ENCODE data around the gene RFPL2. TPM values are rescaled to one million over a fixed set of nuclear protein-coding genes. Genes with fewer than 3 reads are reported as not detected.
"Not testable (repeated sequence)": the region's sequence is repeated elsewhere in the genome, so short reads cannot be mapped to it uniquely, and the experiment has no call there.

Gene RFPL2
- total RNA-seq, 6 donors from 2014 or later: 0.49 TPM; not detected in 5

DNA sequence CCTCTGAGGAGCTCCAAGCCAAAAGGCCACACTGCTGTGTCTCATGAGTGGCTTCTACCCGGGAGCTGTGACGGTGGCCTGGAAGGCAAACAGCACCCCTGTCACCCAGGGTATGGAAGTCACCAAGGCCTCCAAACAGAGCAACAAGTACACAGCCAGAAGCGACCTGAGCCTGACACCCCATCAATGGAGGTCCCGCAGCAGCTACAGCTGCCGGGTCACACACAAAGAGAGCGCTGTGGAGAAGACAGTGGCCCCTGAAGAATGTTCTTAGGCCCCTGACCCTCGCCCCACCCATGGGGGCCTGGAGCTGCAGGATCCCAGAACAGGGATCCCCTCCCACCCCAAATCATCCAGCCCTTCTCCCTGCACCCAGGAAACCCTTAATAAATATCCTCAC, 4.9 kb downstream of the RFPL2 start:
- Histone ChIP-seq H3K9me3 (no peaks in the 10 kb centered on the region), H3K4me1 (peaks cover 13 to 26% (median 17%) of the 10 kb centered on the region in 4 donors), H3K27ac (no peak overlapping the region), H3K4me3 (no peak overlapping the region), H3K27me3 (peaks cover 0 to 19% (median 6%) of the 10 kb centered on the region in 4 donors), H3K36me3 (no peaks in the 10 kb centered on the region)
- ATAC-seq (ENCODE audit: low FRiP score in 2 of 2) (no peak), DNase-seq (no peak)
- WGBS, 2 donors: 85 to 100% methylated on average over 1 to 7 of the region's 7 CpGs
- TF ChIP-seq, protein P1, sequence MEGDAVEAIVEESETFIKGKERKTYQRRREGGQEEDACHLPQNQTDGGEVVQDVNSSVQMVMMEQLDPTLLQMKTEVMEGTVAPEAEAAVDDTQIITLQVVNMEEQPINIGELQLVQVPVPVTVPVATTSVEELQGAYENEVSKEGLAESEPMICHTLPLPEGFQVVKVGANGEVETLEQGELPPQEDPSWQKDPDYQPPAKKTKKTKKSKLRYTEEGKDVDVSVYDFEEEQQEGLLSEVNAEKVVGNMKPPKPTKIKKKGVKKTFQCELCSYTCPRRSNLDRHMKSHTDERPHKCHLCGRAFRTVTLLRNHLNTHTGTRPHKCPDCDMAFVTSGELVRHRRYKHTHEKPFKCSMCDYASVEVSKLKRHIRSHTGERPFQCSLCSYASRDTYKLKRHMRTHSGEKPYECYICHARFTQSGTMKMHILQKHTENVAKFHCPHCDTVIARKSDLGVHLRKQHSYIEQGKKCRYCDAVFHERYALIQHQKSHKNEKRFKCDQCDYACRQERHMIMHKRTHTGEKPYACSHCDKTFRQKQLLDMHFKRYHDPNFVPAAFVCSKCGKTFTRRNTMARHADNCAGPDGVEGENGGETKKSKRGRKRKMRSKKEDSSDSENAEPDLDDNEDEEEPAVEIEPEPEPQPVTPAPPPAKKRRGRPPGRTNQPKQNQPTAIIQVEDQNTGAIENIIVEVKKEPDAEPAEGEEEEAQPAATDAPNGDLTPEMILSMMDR (IDR thresholded peaks at IDR 0.05): no peak
- no peak for TF ChIP-seq POLR2A (IDR thresholded peaks at IDR 0.05)
- no peak for TF ChIP-seq POLR2AphosphoS5 (IDR thresholded peaks at IDR 0.05)
- no peak for TF ChIP-seq EP300 (IDR thresholded peaks at IDR 0.05)

DNA sequence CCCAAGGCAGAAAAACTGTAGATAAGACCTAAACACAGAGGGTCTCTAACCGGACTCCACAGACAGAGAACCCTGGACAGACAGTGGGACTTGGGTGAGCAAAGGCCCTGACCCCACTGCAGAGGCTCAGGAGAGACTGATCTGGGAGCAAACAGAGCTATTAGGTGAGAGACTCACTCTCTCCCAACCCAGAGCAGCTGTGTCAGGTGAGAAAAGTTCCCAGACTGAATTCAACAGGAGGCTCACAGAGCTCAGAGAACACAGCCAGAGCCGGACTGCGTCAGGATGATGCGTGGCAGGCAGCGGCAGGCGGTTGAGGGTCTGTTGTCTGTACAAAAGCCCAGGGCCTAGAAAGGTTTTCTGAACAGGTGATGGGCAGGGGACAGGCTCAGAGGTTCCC, 5.5 kb downstream of the RFPL2 start:
- TF ChIP-seq, protein P1 (IDR thresholded peaks at IDR 0.05): no peak
- TF ChIP-seq POLR2A (IDR thresholded peaks at IDR 0.05) (no peak), POLR2AphosphoS5 (IDR thresholded peaks at IDR 0.05) (no peak), EP300 (IDR thresholded peaks at IDR 0.05) (no peak)
- H3K4me3 ChIP-seq: no peak overlapping the region
- H3K27ac ChIP-seq: no peak overlapping the region
- H3K27me3 ChIP-seq: peaks cover 0 to 17% (median 6%) of the 10 kb centered on the region in 4 donors
- H3K9me3 ChIP-seq: no peaks in the 10 kb centered on the region
- no peaks in the 10 kb centered on the region for H3K36me3 ChIP-seq
- 90 to 97% methylated on average over 6 of the region's 6 CpGs for WGBS, 2 donors
- no peak for DNase-seq
- no peak for ATAC-seq (ENCODE audit: low FRiP score in 2 of 2)
- peaks cover 13 to 22% (median 17%) of the 10 kb centered on the region in 4 donors for H3K4me1 ChIP-seq

DNA sequence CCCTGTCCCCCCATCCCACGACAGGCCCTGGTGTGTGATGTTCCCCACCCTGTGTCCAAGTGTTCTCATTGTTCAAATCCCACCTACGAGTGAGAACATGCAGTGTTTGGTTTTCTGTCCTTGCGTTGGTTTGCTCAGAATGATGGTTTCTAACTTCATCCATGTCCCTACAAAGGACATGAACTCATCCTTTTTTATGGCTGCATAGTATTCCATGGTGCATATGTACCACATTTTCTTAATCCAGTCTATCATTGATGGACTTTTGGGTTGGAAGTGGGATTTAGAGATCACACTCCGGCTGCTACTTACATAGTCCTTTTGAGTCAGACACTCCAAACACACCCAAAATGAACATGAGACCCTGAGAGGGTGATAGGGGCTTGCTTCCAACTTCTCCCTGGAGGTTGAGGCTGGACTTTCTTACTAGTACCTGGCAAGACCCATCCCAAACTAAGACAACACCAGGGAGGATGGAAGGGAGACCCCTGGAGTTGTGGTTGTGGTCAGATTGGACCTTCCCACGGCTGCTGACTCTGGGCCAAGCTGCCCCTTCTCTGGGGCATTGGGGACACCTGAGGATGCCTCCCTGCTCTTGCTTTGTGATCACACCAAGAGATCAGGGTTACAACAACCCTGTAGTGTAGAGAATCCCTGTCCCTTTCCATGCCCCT, 7.2 kb downstream of the RFPL2 start:
- not testable (repeated sequence) for H3K4me3 ChIP-seq; H3K4me1 ChIP-seq; H3K27me3 ChIP-seq; H3K27ac ChIP-seq; ATAC-seq (ENCODE audit: low FRiP score in 2 of 2); H3K36me3 ChIP-seq; H3K9me3 ChIP-seq; DNase-seq
- WGBS, 2 donors: 69 to 86% methylated on average over 4 to 5 of the region's 5 CpGs

DNA sequence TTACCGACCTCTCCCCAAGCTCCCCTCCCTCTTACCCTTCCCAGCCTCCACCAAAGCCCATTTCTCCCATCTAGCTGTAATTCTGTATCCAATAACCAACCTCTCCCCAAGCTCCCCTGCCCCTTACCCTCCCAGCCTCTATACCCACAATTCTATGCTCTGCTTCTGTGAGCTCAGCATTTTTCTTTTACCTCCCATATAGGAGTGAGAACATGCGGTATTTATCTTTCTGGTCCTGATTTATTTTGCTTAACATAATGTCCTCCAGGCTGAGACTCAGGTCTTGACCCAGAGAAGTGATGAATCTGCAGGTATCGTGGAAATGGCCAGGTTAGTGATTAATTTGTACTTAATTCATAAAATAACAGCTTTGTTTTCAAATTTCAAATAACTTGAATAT, 9.0 kb downstream of the RFPL2 start:
- not testable (repeated sequence) for H3K4me1 ChIP-seq; H3K27ac ChIP-seq; H3K4me3 ChIP-seq; H3K9me3 ChIP-seq; H3K27me3 ChIP-seq; ATAC-seq (ENCODE audit: low FRiP score in 2 of 2); DNase-seq; H3K36me3 ChIP-seq
- 72 to 78% methylated on average over 3 of the region's 3 CpGs for WGBS, 2 donors

DNA sequence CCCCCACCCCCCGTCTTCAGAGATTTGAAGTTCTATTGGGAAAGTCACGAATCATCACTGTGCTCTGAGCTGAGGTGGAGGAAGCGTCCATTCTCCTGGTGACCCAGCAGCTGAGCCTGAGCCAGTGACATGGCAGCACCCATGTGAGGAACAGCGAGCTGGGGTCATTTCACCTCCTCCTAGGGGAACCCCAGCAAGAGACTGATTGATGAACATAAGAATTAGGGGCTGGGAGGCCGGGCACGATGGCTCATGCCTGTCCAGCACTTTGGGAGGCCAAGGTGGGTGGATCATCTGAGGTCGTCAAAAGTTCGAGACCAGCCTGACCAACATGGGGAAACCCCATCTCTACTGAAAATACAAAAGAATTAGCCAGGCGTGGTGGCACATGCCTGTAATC, 11.5 kb downstream of the RFPL2 start:
- 76 to 88% methylated on average over 8 to 9 of the region's 9 CpGs for WGBS, 2 donors
- H3K36me3 ChIP-seq; H3K4me3 ChIP-seq; DNase-seq; H3K4me1 ChIP-seq; H3K9me3 ChIP-seq; H3K27ac ChIP-seq; H3K27me3 ChIP-seq; ATAC-seq (ENCODE audit: low FRiP score in 2 of 2): not testable (repeated sequence)

DNA sequence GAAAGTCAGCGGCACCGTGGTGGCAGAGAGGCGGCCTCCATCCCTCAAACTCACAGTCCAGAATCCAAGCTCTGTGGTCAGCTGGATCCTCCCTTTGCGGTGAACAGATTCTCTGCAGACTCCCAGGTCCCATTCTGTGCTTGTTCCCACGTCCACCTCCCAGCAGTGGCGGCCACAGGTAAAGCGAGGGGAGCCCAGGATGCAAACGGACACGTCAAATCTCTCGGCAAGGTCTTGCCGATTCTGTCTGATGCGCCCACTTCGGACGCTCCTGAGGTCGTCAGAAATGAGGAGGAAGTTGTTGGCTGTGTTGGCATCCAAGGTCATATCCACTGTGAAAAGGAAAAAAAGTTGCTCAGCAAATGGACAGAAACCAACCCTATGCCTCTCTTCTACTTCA, 13.9 kb downstream of the RFPL2 start:
- ATAC-seq (ENCODE audit: low FRiP score in 2 of 2); H3K27me3 ChIP-seq; H3K27ac ChIP-seq; DNase-seq; H3K36me3 ChIP-seq; H3K4me1 ChIP-seq; H3K9me3 ChIP-seq; H3K4me3 ChIP-seq: not testable (repeated sequence)
- 85 to 90% methylated on average over 15 of the region's 15 CpGs for WGBS, 2 donors

DNA sequence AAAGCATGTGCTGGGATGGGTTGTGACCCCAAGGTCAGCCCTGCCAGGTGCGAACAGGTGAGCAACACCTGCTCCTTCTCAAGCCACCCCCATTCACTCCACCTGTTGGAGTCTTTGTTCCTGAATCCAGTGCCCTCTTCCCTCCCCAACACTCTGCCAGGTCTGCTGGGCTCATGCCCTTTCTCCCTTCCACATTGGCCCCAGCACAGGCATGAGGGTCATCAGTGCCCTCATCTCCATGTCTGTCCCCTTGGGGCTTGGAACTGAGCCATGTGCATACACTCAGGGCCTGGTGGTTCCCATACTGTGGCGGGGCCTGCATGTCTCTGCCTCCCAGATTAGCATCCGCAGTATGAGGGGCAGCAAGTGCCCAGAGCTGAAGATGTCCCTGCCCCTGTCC, 19.1 kb downstream of the RFPL2 start:
- 95 to 97% methylated on average over 3 of the region's 3 CpGs for WGBS, 2 donors
- ATAC-seq (ENCODE audit: low FRiP score in 2 of 2): no peak
- TF ChIP-seq, protein P1 (IDR thresholded peaks at IDR 0.05): no peak
- TF ChIP-seq POLR2A (IDR thresholded peaks at IDR 0.05) (no peak), EP300 (IDR thresholded peaks at IDR 0.05) (no peak), POLR2AphosphoS5 (IDR thresholded peaks at IDR 0.05) (no peak)

More for the DNA sequence above, 19.1 kb downstream of the RFPL2 start:
- no peak for DNase-seq
- Histone ChIP-seq H3K36me3 (no peaks in the 10 kb centered on the region), H3K27ac (no peak overlapping the region), H3K9me3 (no peaks in the 10 kb centered on the region), H3K27me3 (no peaks in the 10 kb centered on the region), H3K4me3 (no peak overlapping the region), H3K4me1 (no peaks in the 10 kb centered on the region)
